NCI-H1930 (cell line): ENCODE results near the gene CRABP2.

Experiments
- DNase-seq, 2 experiments: peaks; one replicate each; lab custom pipeline; 2025; lab: John Stamatoyannopoulos, UW

The CRABP2 gene

DNA sequence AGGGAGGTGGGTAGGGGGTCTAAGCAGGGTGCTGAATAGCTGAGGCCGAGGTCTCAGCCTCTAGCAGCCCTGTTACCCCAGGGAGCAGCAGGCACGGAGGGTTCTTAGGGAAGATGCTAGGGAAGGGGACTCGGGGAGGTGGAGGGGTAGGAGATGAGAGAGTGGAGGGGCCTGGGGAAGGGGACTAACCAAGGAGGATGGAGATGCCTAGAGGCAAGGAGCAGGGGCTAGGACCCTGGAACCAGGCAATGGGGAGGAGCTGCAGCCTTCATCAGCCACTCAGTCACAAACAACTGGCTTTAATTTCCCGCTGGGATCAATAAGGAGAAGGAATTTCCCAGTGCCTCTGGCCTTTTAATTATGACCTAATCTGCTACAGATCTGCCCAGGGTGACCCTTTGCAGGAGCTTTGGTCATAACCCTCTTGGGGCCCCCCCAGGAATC is 2.9 kb upstream of the CRABP2 start:
- no peak for DNase-seq

- no peak for DNase-seq
These were observed 2.2 kb upstream of the CRABP2 start for GRCh38 chr1:156707417-156708217.

GRCh38 chr1:156706657-156707416 is 1.5 kb upstream of the CRABP2 start:
- DNase-seq = no peak

DNA sequence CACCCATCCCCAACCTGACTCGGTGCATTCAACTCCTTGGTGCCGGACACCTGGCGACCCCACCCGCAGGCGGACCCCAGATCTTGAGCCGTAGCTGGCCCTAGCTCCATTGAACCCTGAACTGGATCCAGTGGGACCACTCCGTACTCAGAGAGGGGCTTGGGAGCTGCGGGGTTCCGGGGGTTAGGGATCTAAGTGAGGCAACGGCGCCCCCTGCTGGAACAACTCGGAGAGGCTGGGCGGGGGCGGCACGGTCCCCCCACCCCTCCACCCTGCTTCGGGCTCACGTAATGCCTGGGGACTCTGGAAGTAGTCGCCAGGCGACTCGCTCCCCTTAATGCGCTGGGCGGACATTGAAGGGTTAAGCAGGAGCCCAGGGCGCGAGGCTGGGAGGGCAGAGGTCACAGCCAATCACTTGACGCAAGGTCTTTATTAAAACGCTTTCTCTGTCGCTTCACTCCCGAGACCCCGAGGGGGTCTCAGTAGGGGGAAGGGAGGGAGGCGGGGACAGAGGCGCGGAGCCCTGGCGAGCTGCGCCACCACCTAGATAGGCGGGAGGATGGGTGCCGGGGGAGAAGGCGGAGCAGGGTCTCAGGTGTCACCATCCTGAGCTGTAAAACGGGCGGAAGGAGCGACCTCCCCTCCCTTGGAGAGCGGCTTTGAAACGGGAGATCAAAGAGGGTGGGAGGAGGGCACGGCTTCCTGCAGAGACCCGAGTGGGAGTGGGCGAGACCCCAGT is 704 bp upstream of the CRABP2 start:
- DNase-seq = peak; percentile 69 to 79

- no peak for DNase-seq
These were observed 458 bp downstream of the CRABP2 start for GRCh38 chr1:156704930-156705320.

- no peak for DNase-seq
These were observed 1.1 kb downstream of the CRABP2 start for GRCh38 chr1:156704166-156704711.

GRCh38 chr1:156703741-156704140 is 1.6 kb downstream of the CRABP2 start:
- DNase-seq = no peak

DNA sequence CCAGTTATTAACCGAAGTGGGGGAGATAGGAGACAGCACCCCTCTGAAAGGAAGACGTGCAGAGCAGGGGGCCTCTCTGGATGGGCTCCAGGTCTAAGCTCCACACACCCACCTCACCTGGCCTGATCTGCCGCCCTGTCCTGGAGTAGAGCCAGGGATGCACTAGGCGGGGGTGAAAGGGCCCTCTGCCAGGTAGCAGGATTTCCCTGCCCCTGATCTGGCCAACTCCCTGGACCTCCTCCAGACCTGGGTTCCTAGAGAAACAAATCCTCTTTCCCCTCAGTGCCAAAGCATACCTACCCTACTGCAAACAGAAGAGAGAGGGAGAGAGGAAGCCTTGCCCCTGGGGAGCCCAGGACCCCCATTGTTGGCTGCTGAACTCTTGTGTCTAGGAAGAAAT is 2.0 kb downstream of the CRABP2 start:
- no peak for DNase-seq

- DNase-seq = no peak
These were observed 4.4 kb downstream of the CRABP2 start for GRCh38 chr1:156700736-156701531.

DNA sequence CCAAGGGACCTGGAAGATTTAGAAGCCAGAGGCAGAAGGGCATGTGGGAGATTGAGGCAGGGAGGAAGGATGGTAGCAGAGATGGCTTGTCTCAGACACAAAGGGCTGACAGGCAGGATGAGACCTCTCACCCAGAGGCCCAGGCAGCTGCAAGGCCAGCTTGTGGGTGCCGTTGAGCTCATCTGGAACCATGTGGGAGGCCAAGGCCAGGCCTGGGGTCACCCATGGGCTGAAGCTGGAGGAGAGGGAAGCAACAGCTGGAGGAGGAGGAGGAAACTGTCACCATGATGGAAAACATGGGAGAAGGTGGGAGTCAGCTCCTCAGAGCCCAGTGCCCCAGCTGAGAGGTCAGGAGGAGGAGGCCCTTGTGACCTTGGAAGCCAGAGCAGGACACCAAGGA is 6.4 kb downstream of the CRABP2 start:
- no peak for DNase-seq

- DNase-seq = no peak
These were observed 7.9 kb downstream of the CRABP2 start for GRCh38 chr1:156697481-156697880.

- DNase-seq = no peak
These were observed 8.6 kb downstream of the CRABP2 start for GRCh38 chr1:156696755-156697154.

GRCh38 chr1:156694690-156694962 is 10.8 kb downstream of the CRABP2 start:
- DNase-seq = no peak

- no peak for DNase-seq
These were observed 11.3 kb downstream of the CRABP2 start for GRCh38 chr1:156693848-156694689.

DNA sequence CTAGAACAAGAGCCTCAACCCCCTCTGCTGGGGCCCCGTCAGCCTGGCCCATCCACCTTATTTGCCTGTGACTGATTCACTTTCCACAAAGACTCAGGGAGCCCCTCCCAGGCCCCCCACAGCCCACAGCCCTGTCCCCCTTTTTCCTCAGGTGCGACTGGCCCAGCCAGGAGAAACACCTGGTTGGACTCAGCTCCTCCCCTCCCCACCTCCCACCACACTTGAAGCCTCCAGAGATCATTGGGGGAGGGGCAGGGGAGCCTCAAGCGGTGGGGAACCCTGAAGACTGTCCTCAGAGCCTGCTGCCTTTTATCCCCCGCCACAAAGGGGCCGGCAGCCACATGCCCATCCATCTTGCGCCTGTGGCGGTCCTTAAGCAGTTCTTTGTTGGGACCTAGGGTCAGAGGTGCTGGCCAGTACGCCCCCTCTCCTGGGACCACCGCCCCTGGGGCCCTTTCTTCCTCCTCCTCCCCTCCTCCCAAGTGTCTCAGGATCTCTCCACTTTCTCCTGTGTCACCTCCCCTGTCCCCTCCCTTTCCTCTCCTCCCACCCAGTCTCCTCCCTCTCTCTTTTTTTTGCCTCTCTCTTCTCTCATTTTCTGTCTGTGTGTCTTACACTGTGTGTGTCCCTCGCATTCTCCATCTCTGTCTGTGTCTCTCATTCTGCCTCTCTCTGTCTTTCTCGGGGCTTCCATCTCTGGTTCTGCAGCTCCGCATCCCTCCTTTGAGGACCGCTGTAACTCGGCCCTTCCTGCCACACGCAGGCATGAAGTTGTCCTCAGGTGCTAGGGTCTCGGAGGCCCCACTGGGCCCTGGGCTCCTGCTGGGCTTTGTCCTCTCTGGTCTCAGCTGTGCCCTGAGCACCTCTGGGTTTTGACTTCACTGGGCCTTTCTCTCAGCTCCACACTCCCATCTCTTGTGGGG is 12.2 kb downstream of the CRABP2 start:
- DNase-seq = no peak

GRCh38 chr1:156692441-156692924 is 12.9 kb downstream of the CRABP2 start:
- no peak for DNase-seq

- DNase-seq = no peak
These were observed 13.5 kb downstream of the CRABP2 start for GRCh38 chr1:156691665-156692440.

DNA sequence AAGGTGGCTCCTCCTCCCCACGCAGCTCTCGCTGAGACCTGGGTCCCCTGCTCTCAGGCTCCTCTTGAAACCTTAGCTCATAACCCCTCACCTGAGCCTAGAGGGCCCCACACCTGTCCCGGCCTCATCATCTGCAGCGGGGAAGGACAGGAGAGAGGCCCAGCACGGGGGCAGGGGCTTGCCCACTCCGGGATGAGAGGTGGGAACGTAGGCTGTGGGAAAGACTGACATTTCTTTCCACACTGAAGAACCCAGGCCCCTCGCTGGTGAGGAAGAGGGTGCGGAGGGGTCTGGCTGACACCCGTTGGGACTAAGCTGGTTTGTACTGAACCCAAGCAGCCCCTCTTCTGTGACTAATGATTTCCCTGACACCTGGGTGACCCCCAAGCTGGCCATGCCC is 14.2 kb downstream of the CRABP2 start:
- DNase-seq = no peak

- no peak for DNase-seq
These were observed 14.7 kb downstream of the CRABP2 start for GRCh38 chr1:156690675-156691036.
